ENCODE measurements around the gene MYLK3. TPM values are rescaled to one million over a fixed set of nuclear protein-coding genes. Genes with fewer than 3 reads are reported as not detected.
"Not testable (repeated sequence)": the region's sequence is repeated elsewhere in the genome, so short reads cannot be mapped to it uniquely, and the experiment has no call there.

Gene MYLK3
- total and polyA plus RNA-seq, 8 donors, result 0.11 to 0.37 (median 0.19) TPM

DNA sequence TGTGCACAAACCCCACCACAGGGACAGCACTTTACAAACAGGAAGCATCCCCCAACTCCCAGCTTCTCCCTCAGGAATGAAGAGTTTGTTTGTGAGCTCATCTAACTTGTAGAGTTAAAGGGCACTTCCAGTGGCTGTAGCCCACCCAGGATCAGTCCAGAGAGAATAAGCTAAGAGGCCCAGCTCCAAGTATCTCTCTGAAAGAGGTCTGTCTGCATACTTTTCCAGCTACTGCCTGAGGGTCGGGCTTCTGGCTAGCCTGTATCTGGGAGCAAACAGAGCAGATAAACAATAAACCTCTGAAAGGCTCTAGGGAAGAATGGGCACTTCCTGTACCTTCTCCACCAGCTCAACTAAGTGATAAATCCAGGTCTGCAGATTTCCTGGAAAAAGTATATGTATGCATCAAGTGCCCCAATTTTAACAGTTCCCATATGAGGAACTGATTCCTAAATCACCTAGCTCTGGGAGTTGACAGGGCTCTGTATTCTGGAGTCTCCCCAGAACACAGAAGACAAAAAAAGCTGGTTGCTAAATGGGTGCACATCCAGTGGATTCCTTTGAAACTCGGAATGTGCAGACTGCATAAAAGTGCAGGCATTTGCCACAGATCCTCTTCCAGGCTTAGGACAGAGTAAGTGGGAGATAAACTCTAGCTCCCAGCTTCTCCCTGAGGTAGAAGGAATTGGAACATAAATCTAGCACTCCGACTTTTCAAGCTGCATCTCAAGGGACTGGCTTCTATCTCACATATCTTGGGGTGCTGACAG lies 37.1 kb upstream of the MYLK3 start:
- 48 to 53% methylated on average over 3 of the region's 3 CpGs for WGBS, 2 donors
- Histone ChIP-seq H3K36me3 (no peaks in the 10 kb centered on the region), H3K4me3 (no peak overlapping the region), H3K27ac (no peak overlapping the region), H3K27me3 (no peaks in the 10 kb centered on the region), H3K9me3 (no peaks in the 10 kb centered on the region), H3K4me1 (peaks cover 0 to 8% (median 5%) of the 10 kb centered on the region in 3 donors)
- ATAC-seq (no peak), FAIRE-seq (no peak), DNase-seq (no peak)
- intact Hi-C loops (cut with DNase I), result no loop called here
- TF ChIP-seq, protein P1, sequence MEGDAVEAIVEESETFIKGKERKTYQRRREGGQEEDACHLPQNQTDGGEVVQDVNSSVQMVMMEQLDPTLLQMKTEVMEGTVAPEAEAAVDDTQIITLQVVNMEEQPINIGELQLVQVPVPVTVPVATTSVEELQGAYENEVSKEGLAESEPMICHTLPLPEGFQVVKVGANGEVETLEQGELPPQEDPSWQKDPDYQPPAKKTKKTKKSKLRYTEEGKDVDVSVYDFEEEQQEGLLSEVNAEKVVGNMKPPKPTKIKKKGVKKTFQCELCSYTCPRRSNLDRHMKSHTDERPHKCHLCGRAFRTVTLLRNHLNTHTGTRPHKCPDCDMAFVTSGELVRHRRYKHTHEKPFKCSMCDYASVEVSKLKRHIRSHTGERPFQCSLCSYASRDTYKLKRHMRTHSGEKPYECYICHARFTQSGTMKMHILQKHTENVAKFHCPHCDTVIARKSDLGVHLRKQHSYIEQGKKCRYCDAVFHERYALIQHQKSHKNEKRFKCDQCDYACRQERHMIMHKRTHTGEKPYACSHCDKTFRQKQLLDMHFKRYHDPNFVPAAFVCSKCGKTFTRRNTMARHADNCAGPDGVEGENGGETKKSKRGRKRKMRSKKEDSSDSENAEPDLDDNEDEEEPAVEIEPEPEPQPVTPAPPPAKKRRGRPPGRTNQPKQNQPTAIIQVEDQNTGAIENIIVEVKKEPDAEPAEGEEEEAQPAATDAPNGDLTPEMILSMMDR (IDR thresholded peaks at IDR 0.05), result no peak

DNA sequence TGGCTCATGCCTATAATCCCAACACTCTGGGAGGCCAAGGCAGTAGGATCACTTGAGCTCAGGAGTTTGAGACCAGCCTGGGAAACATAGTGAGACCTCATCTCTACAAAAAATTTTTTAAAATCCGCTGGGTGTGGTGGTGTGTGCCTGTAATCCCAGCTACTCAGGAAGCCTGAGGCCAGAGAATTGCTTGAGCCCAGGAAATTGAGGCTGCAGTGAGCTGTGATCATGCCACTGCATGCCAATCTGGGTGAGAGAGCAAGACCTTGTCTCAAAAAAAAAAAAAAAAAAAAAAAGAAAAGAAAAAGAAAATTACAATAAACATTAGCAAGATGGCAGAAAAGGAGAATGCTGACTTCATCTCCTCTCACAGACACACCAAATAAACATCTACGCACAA lies 36.4 kb upstream of the MYLK3 start:
- ATAC-seq; H3K4me1 ChIP-seq; H3K9me3 ChIP-seq; H3K4me3 ChIP-seq; FAIRE-seq; intact Hi-C loops (cut with DNase I); H3K27ac ChIP-seq; H3K27me3 ChIP-seq; H3K36me3 ChIP-seq; DNase-seq: not testable (repeated sequence)
- 91 to 98% methylated on average over 2 of the region's 2 CpGs for WGBS, 2 donors

- FAIRE-seq (no peak), DNase-seq (no peak), ATAC-seq (no peak)
- Histone ChIP-seq H3K36me3 (no peaks in the 10 kb centered on the region), H3K4me1 (peaks cover 0 to 4% (median 1%) of the 10 kb centered on the region in 3 donors), H3K27me3 (no peaks in the 10 kb centered on the region), H3K4me3 (no peak overlapping the region), H3K27ac (no peak overlapping the region), H3K9me3 (no peaks in the 10 kb centered on the region)
- TF ChIP-seq, protein P1 (IDR thresholded peaks at IDR 0.05), result no peak
- intact Hi-C loops (cut with DNase I), result no loop called here
- 93 to 95% methylated on average over 4 of the region's 4 CpGs for WGBS, 2 donors
Observed at GRCh38 chr16:46783800-46784199, 35.7 kb upstream of the MYLK3 start.

- intact Hi-C loops (cut with DNase I), result no loop called here
- WGBS, 2 donors, result 79 to 89% methylated on average over 2 of the region's 2 CpGs
- FAIRE-seq, result no peak
- Histone ChIP-seq H3K36me3 (no peaks in the 10 kb centered on the region), H3K27me3 (no peaks in the 10 kb centered on the region), H3K27ac (no peak overlapping the region), H3K4me3 (no peak overlapping the region), H3K4me1 (no peaks in the 10 kb centered on the region), H3K9me3 (no peaks in the 10 kb centered on the region)
- no peak for ATAC-seq
- TF ChIP-seq, protein P1 (IDR thresholded peaks at IDR 0.05), result no peak
- DNase-seq, result no peak
Observed at GRCh38 chr16:46782320-46782719, 34.2 kb upstream of the MYLK3 start.

DNA sequence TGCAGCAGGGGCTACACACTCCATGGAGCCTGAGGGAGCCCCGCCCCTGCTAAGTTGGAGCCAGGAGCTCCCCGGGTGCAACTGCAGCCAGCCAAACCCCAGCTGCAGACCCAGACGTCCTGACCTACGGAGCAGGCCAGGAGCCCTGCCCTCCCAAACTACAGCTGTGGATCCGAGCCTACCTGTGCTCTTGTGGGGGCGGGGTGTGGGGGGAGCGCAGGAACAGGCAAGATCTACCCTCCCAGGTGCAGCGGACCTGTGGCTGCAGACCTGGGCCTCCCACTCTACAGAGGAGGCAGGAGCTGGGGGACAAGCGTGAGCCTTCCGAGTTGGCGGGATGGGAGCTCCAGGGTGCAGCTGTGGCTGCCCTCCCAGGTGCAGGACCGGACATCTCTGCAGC lies 29.7 kb upstream of the MYLK3 start:
- DNase-seq (peak in 1 of 6 donors; percentile 46), FAIRE-seq (no peak), ATAC-seq (no peak)
- TF ChIP-seq, protein P1 (IDR thresholded peaks at IDR 0.05), result no peak
- 86% methylated on average over 12 of the region's 12 CpGs for WGBS, 2 donors
- Histone ChIP-seq H3K36me3 (no peaks in the 10 kb centered on the region), H3K4me1 (no peaks in the 10 kb centered on the region), H3K27ac (no peak overlapping the region), H3K27me3 (no peaks in the 10 kb centered on the region), H3K9me3 (no peaks in the 10 kb centered on the region), H3K4me3 (no peak overlapping the region)
- intact Hi-C loops (cut with DNase I), result no loop called here

Data from pancreas (tissue), 10 donors.